Kidney tubule cell (primary cell): ENCODE measurements around the gene EEF1A1.
"Not testable (repeated sequence)": the region's sequence is repeated elsewhere in the genome, so short reads cannot be mapped to it uniquely, and the experiment has no call there.

Experiments
- DNase-seq: peaks from one replicate; pipeline ENCODE4 v3.0.0-alpha.2; 2018; ENCODE audit warnings: low spot score

EEF1A1 gene

DNA sequence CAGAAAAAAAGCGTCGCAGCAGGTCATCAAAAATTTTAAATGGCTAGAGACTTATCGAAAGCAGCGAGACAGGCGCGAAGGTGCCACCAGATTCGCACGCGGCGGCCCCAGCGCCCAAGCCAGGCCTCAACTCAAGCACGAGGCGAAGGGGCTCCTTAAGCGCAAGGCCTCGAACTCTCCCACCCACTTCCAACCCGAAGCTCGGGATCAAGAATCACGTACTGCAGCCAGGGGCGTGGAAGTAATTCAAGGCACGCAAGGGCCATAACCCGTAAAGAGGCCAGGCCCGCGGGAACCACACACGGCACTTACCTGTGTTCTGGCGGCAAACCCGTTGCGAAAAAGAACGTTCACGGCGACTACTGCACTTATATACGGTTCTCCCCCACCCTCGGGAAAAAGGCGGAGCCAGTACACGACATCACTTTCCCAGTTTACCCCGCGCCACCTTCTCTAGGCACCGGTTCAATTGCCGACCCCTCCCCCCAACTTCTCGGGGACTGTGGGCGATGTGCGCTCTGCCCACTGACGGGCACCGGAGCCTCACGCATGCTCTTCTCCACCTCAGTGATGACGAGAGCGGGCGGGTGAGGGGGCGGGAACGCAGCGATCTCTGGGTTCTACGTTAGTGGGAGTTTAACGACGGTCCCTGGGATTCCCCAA is at the start of gene EEF1A1:
Gene EEF1A1 (minus strand): TSS at position 345 of the 663 bp plus-strand sequence. CDS start 1,006 bp downstream, outside the sequence.
- peak; percentile 100 for DNase-seq

DNA sequence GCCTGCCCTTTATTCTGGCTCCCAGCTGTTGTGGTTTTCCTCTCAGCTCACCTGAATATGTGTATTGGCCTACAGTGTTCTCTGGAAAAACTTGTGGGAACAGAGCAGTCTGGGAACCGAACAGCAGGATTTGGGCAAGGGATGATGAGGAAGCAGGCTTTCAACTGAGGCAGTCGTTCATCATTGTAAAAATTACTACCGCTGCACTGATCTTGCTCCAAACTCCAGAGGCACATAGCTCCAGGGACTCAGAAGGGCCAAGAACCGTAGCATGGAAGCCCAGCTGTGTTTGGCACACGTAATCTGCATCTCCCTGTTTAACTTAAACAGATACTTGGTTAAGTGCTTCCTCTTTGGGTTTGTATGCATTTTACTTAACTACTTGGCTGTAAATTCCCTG is 48.3 kb upstream of the EEF1A1 start:
- DNase-seq = no peak

DNA sequence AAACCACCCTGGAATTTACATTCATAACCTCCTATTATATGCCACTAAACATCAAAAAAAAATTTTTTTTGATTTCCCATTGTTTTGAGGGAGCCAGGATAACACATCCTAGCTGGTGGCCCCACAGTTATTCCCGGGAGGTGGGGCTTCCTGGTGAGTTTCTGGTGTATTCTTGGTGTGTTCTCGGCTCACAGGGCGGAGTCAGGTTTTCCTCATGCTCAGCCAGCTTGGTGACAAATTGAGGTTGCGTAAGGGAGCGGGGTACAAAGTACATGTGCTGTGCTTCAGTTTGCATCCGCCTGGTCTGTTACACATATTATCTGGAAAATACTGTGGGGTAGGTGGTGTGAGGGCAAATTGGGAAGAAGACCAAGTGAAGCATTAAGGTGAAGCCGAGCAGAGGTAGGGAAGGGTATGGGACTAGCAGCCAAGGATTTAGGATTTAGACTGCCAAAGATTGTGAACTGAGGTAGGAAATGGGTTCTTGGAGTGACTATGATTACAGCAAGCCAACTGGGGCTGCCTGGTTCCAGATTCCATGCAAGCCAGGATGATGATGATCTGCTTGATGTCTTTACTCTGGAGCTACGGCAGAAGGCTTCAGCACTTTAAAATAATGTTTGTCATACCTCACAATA is 46.2 kb upstream of the EEF1A1 start:
- DNase-seq = peak; percentile 80

DNA sequence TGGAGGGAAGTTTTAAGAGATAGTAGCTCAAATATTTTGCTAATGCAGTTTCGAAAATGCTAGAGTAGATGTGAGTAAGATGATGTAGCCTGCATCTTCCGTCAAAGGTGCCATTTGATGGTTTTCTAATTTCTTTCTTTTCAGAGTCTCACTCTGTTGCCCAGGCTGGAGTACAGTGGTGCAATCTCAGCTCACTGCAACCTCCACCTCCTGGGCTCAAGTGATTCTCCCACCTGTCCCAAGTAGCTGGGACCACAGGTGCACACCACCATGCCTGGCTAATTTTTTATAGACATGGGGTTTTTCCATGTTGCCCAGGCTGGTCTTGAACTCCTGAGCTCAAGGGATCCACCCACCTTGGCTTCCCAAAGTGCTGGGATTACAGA is 45.6 kb upstream of the EEF1A1 start:
- not testable (repeated sequence) for DNase-seq

DNA sequence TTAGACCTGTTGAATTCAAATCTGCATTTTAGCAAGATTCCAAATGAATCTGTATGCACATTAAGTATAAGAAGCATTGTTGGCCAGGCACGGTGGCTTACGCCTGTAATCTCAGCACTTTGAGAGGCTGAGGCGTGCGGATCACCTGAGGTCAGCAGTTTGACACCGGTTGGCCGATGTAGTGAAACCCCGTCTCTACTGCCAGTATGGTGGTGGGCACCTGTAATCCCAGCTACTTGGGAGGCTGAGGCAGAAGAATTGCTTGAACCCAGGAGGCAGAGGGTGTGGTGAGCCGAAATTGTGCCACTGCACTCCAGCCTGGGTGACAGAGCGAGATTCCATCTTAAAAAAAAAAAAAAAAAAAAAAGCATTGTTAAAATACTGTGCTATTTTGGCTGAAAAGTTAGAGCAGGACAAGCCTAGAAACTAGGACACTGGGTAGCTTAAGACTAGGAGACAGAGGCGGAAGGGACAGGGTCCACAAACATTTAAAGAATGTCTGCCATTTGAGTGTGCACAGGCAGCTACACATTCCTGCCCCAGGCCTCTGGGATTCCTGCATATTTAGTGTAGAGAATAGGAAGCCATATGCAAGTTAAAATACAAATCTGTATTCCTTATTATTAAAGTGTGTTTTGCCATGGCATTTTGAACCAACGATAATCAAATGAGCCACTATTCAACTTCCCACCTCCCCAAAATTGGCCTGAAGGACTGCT is 45.1 kb upstream of the EEF1A1 start:
- DNase-seq = peak; percentile 71

DNA sequence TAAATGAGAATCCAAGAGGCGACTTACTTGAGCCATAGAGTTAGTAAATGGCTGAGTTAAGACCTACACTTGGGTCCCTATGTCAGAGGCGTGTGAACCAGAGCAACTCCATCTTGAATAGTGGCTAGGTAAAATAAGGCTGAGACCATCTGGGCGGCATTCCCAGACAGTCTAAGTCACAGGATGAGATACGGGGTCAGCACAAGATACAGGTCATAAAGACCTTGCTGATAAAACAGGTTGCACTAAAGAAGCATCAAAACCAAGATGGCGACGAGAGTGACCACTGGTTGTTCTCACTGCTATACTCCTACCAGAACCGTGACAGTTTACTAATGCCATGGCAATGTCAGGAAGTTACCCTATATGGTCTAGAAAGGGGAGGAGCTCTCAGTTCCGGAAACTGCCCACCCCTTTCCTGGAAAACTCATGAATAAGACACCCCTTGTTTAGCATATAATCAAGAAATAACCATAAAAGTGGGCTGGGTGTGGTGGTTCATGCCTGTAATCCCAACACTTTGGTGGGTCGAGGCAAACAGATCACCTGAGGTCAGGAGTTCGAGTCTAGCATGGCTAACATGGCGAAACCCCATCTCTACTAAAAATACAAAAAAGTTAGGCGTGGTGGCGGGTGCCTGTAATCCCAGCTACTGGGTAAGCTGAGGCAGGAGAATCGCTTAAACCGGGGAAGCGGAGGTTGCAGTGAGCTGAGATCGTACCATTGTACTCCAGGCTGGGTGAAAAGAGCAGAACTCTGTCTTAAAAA is 43.9 kb upstream of the EEF1A1 start:
- no peak for DNase-seq

DNA sequence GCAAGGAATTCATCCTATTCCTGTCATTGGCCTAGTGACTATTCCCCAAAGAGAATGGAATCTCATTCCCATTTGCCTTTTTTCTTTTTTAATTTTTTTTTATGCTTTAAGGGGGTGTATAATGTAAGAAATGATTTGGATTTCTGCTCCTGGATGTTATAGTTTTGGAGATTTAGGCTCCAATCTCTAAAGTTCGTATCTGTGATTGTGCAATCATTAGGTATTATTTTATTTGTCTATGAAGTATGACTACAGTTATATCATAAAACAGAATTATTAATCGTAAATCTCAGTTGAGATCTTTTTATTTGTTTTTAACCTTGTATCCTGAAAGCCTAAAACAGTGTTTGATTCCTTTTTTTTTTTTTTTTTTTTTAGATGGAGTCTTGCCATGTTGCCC is 41.7 kb upstream of the EEF1A1 start:
- no peak for DNase-seq

DNA sequence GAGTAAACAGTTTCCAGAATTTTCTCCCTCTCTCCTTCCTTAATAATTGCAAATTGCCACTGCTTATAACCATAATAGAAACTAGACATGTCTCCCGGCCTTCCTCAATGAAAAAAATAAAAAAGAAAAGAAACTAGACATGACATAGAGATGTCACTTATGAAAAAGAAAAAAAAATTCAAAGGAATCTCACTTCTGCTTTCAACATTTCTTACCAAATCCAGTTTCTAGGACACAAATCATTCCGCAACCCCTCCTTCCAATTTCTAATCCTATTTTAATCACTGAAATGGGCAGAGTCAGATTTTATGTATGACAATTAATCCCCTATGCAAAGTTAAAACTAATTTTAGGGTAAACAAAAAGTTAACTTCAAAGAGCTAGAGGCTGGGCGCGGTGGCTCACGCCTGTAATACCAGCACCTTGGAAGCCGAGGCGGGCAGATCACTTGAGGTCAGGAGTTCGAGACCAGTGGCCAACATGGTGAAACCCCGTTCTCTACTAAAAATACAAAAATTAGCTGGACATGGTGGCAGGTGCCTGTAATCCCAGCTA is 40.1 kb upstream of the EEF1A1 start:
- no peak for DNase-seq

DNA sequence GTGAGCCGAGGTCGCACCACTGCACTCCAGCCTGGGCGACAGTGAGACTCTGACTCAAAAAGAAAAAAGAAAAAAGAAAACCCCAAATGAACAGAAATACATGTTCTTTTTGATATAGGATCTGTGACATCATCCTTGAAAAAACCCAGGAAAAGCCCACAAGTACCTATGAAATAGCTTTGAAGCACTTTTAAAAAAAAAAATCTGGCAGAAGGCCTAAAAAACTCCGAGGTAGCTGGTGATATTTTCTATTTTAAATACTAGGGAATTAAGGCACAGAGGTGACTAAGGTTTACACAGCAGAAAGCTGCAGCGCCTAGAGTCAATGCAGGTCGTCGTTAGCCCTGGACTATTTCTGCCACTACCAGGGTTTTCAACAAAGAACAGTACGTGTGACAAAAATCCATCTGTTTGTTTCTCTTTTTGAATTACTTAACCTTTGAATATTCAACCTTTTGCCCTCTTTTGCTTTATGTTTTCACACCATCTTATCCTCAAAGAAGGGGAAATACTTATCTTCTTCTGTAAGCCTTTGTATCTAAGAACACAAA is 39.4 kb upstream of the EEF1A1 start:
- DNase-seq = no peak

DNA sequence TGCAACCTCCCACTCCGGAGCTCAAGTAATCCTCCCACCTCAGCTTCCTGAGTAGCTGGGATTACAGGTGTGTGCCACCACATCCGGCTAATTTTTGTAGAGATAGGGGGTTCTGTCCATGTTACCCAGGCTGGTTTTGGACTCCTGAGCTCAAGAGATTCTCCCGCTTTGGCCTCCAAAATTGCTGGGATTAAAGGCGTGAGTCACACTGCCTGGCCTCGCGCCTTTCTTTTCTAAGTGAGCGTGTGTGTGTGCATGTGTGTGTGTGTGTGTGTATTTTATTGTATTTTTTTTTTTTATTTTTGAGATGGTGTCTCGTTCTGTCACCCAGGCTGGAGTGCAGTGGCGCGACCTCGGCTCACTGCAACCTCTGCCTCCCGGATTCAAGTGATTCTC is 38.6 kb upstream of the EEF1A1 start:
- not testable (repeated sequence) for DNase-seq

DNA sequence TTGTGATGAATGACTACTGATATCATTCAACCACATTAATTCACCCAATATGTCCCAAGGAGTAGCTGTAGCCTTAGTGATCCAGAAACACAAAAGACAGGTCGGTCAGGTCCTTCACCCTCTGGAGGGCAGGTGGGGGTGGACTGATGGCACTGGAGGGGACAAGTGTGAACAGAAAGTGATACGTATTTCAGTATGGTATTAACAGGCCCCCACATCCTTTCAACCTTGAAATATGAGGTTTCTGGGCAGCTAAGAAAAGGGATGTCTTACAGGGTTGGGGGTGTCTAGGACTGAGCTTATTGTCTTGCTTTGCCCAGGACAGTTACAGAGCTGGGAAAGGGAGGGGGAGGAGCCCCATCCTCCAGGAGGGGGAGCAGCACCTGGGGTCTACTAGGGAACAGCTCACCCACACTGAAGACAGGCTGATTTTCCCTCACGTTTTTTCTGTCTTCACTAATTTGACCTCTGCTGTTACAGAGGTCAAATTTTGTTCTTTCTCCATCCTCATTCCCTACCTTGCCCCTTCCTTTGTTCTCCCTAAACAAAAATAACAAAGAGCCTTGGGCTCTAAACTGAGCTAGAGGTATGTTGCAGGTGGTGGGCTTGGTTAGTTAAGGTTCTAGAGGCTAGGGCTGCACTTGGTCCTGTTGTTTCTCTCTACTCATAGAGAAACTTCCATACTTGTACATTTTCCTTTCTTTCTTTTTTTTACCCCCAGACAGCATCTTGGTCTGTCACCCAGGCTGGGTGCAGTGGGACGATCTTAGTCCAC is 38.0 kb upstream of the EEF1A1 start:
- no peak for DNase-seq

DNA sequence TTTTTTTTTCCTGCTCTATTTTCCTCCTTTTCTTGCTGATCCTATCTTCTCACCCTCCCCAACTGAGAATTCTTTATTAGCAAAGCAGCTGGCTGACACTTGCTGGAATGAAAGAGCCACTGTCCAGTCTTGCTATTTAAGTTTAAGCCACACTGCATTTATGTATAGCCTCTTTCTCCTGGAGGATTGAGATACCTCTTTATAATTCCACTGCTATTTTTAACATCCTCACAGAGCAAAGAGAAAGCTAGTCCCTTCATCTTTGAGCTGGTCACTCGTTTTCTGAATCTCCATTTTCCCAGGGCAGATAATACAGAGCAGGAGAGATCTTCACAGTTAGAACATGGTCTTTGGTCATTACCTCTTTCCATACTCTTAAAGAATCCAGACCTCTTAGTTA is 36.0 kb upstream of the EEF1A1 start:
- no peak for DNase-seq

DNA sequence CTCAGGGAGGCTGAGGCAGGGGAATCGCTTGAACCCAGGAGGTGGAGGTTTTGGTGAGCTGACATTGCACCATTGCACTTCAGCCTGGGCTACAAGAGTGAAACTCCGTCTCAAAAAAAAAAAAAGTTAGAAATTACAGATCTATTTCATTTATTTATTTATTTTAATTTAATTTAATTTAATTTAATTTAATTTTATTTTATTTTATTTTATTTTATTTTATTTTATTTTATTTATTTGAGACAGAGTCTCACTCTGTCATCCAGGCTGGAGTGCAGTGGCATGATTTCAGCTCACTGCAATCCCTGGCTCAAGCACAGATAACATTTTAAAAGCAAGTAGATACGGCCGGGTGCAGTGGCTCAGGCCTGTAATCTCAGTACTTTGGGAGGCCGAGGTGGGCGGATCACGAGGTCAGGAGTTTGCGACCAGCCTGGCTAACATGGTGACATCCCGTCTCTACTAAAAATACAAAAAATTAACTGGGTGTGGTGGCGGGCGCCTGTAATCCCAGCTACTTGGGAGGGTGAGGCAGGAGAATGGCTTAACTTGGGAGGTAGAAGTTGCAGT is 34.6 kb upstream of the EEF1A1 start:
- not testable (repeated sequence) for DNase-seq

DNA sequence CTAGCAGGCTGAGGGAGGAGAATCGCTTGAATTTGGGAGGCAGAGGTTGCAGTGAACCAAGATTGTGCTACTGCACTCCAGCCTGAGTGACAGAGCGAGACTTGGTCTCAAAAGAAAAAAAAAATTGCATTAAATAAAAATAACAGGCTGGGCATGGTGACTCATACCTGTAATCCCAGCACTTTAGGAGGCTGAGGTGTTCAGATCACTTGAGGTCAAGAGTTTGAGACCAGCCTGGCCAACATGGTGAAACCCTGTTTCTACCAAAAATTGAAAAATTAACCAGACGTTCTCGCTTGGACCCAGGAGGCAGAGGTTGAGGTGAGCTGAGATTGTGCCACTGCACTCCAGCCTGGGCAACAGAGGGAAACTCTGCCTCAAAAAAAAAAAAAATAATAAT is 30.3 kb upstream of the EEF1A1 start:
- not testable (repeated sequence) for DNase-seq

DNA sequence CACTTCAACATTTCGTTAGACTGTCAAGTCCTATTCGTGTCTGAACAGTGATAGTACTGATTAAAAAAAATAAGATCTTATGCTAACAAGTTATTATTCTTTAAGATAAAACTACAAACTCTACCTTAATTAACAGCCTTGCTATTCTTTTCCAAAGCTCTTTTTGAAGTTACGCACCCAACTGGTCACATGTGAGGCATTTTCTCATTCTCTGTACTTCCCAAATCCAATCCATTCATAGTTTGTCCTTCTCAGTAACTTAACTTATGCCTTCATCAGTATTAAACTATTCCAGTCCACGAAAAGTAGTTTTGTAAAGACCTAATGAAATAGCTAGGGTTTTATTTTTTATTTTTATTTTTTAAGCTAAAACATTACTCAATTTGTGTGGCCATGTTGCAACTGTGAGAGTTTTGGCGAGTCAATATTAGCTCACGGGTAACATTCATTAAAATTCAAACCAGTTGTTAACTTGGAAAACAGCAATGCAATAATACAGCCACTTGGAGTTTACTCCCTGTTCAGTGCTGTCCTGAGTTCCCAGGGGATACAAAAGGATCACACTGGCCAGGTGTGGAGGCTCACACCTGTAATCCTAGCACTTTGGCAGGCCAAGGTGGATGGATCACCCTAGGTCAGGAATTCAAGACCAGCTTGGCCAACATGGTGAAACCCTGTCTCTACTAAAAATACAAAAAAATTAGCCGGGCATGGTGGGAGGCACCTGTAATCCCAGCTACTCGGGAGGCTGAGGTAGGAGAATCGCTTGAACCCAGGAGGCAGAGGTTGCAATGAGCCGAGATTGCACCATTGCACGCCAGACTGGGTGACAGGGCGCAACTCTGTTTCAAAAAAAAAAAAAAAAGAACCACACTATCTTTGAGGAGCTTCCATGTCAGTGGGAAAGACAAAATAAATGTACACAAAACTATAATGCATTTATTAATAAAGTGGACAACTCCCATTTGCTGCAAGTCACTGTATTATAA is 27.9 kb upstream of the EEF1A1 start:
- DNase-seq = no peak

DNA sequence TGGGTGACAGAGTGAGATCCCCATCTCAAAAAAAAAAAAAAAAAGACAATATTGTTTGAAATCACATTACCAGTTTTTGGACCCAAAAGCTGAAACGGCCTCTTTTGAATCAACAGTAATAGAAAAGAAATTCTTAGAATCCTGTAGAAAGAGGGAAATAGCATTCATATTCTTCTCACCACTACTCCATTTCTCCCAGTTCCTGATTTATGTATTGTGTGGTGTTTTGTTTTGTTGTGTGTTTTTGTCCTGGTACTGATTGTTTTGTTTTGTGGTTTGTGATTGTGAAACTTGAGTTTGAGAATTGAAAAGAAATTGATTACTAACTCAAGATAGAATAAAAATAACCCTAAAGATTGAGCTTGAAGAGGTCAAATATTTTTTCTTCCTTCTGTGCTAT is 26.2 kb upstream of the EEF1A1 start:
- no peak for DNase-seq

DNA sequence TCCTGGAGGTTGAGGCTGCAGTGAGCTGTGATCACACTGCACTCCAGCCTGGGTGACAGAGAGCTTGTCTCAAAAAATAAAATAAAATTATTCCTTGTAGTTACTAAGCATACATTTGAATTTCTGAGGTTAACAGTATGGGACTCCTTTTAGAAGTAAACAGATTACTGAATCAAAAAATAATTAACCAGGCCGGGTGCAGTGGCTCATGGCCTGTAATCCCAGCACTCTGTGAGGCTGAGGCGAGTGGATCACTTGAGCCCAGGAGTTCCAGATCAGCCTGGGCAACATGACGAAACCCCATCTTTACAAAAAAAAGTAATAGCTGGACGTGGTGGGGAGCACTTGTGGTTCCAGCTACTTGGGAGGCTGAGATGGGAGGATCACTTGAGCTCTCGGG is 22.1 kb upstream of the EEF1A1 start:
- DNase-seq = peak; percentile 20

DNA sequence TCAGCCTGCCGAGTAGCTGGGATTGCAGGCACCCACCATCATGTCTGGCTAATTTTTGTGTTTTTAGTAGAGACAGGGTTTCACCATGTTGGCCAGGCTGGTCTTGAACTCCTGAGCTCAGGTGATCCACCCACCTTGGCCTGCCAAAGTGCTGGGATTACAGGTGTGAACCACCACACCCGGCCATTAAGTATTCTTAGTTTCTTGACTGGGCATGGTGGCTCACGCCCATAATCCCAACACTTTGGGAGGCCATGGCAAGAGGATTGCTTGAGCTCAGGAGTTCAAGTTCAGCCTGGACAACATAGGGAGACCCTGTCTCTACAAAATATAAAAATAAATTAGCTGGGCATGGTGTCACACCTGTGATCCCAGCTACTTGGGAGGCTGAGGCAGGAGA is 21.6 kb upstream of the EEF1A1 start:
- DNase-seq = not testable (repeated sequence)

DNA sequence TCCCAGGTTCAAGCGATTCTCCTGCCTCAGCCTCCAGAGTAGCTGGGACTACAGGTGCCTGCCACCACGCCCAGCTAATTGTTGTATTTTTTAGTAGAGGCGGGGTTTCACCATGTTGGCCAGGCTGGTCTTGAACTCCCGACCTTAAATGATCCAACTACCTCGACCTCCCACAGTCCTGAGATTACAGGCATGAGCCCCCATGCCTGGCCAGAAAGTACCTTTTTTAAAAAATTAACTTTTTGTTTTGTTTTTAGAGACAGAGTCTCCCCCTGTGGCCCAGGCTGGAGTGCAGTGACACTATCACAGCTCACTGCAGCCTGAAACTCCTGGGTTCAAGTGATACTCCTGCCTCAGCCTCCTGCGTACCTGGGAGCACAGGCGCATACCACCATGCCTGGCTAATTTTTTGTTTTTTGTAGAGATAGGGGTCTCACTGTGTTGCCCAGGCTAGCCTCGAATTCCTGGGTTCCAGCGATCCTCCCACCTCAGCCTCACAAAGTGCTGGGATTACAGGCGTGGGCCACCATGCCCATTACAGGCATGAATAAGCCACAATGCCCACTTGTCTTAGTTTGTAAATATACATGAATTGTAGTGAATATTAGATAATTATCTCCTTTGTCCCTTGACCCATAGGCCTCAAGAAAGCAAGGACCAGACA is 17.4 kb upstream of the EEF1A1 start:
- DNase-seq = no peak
